ENCODE measurements around the gene ALPG. TPM values are rescaled to one million over a fixed set of nuclear protein-coding genes. Genes with fewer than 3 reads are reported as not detected.

ALPG gene
- total and polyA plus RNA-seq, 10 of the 15 experiments (the other 5 are each of a cell fraction or from before 2014, with no cell fraction given): not detected

DNA sequence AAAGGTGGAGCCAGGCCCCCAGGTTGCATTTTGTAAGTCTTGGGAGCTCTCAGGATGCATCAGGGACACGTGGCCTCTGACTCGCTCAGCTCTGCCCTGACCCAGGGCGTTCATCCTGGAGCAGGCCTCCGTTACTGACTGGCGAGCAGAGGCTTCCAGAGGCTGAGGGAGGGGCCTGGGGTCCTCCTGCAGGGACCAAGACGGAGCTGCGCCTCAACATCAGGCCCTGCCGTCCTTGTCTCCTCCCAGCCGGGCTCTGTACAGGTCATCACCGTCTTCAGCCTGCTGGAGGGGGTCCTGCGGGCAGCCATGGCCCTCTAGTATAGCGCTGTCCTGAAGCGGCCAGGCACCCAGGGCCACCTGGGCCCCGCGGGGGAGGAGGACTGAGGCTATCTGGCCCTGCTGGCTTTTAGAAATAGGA, 38.3 kb upstream of the ALPG start:
- CTCF ChIA-PET: interaction anchor here (1.3 to 1.5 kb wide), 2 partner anchors 68 to 105 kb away, joined by 3 to 7 read pairs; no protein-coding TSS in a partner anchor
- intact Hi-C loops (cut with micrococcal nuclease; ENCODE audit: unreplicated experiment) (no loop called here), in situ Hi-C loops (cut with MboI) (no loop called here)
- Histone ChIP-seq H3K36me3 (ENCODE audit: control insufficient read depth in 2 of 2, insufficient read depth in 2 of 2, low read length in 1 of 2) (no peaks in the 10 kb centered on the region), H3K9me3 (replicated peaks; ENCODE audit: control insufficient read depth, insufficient read depth, low read length) (no peaks in the 10 kb centered on the region), H3K79me2 (ENCODE audit: control insufficient read depth, insufficient read depth, low read length) (no peaks in the 10 kb centered on the region), H2AFZ (ENCODE audit: control insufficient read depth, low read depth, low read length) (no peak overlapping the region), H3K9ac (ENCODE audit: control insufficient read depth, insufficient read depth, low read length) (no peak overlapping the region), H3K27ac (ENCODE audit: control insufficient read depth, insufficient read depth) (no peak overlapping the region), H4K20me1 (ENCODE audit: control insufficient read depth, insufficient read depth) (no peaks in the 10 kb centered on the region), H3K4me2 (ENCODE audit: control insufficient read depth, insufficient read depth) (no peak overlapping the region), H3K4me3 (no peak overlapping the region), H3K27me3 (replicated peaks in 1 of 2; ENCODE audit: control insufficient read depth in 2 of 2, insufficient read depth in 2 of 2, low read length in 1 of 2) (no peaks in the 10 kb centered on the region), H3K4me1 (ENCODE audit: control insufficient read depth, insufficient read depth, low read length) (peaks cover 9% of the 10 kb centered on the region)
- 46% methylated on average over 15 of the region's 15 CpGs for WGBS (ENCODE audit: insufficient coverage, insufficient replicate concordance, low lambda C conversion rate, missing lambda C conversion rate)
- no peak for TF ChIP-seq TCF7 (IDR thresholded peaks at IDR 0.05; ENCODE audit: borderline replicate concordance)
- no peak for TF ChIP-seq ZNF24 (IDR thresholded peaks at IDR 0.05)
- TF ChIP-seq, protein P1, sequence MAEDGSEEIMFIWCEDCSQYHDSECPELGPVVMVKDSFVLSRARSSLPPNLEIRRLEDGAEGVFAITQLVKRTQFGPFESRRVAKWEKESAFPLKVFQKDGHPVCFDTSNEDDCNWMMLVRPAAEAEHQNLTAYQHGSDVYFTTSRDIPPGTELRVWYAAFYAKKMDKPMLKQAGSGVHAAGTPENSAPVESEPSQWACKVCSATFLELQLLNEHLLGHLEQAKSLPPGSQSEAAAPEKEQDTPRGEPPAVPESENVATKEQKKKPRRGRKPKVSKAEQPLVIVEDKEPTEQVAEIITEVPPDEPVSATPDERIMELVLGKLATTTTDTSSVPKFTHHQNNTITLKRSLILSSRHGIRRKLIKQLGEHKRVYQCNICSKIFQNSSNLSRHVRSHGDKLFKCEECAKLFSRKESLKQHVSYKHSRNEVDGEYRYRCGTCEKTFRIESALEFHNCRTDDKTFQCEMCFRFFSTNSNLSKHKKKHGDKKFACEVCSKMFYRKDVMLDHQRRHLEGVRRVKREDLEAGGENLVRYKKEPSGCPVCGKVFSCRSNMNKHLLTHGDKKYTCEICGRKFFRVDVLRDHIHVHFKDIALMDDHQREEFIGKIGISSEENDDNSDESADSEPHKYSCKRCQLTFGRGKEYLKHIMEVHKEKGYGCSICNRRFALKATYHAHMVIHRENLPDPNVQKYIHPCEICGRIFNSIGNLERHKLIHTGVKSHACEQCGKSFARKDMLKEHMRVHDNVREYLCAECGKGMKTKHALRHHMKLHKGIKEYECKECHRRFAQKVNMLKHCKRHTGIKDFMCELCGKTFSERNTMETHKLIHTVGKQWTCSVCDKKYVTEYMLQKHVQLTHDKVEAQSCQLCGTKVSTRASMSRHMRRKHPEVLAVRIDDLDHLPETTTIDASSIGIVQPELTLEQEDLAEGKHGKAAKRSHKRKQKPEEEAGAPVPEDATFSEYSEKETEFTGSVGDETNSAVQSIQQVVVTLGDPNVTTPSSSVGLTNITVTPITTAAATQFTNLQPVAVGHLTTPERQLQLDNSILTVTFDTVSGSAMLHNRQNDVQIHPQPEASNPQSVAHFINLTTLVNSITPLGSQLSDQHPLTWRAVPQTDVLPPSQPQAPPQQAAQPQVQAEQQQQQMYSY (CRISPR knock-in tag; IDR thresholded peaks at IDR 0.05): no peak
- no peak for TF ChIP-seq IKZF2 (IDR thresholded peaks at IDR 0.05)
- TF ChIP-seq, protein P2, sequence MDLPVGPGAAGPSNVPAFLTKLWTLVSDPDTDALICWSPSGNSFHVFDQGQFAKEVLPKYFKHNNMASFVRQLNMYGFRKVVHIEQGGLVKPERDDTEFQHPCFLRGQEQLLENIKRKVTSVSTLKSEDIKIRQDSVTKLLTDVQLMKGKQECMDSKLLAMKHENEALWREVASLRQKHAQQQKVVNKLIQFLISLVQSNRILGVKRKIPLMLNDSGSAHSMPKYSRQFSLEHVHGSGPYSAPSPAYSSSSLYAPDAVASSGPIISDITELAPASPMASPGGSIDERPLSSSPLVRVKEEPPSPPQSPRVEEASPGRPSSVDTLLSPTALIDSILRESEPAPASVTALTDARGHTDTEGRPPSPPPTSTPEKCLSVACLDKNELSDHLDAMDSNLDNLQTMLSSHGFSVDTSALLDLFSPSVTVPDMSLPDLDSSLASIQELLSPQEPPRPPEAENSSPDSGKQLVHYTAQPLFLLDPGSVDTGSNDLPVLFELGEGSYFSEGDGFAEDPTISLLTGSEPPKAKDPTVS (IDR thresholded peaks at IDR 0.05; ENCODE audit: low read depth, low read length): no peak
- TF ChIP-seq MTA2 (IDR thresholded peaks at IDR 0.05; ENCODE audit: low read depth): no peak
- TF ChIP-seq KDM1A (IDR thresholded peaks at IDR 0.05; ENCODE audit: borderline replicate concordance): no peak
- TF ChIP-seq, protein P3, sequence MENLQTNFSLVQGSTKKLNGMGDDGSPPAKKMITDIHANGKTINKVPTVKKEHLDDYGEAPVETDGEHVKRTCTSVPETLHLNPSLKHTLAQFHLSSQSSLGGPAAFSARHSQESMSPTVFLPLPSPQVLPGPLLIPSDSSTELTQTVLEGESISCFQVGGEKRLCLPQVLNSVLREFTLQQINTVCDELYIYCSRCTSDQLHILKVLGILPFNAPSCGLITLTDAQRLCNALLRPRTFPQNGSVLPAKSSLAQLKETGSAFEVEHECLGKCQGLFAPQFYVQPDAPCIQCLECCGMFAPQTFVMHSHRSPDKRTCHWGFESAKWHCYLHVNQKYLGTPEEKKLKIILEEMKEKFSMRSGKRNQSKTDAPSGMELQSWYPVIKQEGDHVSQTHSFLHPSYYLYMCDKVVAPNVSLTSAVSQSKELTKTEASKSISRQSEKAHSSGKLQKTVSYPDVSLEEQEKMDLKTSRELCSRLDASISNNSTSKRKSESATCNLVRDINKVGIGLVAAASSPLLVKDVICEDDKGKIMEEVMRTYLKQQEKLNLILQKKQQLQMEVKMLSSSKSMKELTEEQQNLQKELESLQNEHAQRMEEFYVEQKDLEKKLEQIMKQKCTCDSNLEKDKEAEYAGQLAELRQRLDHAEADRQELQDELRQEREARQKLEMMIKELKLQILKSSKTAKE (IDR thresholded peaks at IDR 0.05; ENCODE audit: low read depth, poor library complexity, severe bottlenecking): no peak
- no peak for TF ChIP-seq SREBF1 (IDR thresholded peaks at IDR 0.05; ENCODE audit: low read length)
- TF ChIP-seq RAD21 (IDR thresholded peaks at IDR 0.05; ENCODE audit: insufficient read depth, low read depth, low read length): no peak
- DNase-seq (ENCODE audit: low read depth, low spot score) (no peak), ATAC-seq (no peak), FAIRE-seq (no peak)
- RAD21 ChIA-PET (ENCODE audit: unreplicated experiment): no interaction called here
- SMC1A ChIA-PET (ENCODE audit: uncharacterized antibody, unreplicated experiment): no interaction called here
- no TSS peak for BruUV-seq (replicated peaks)
- POLR2A ChIA-PET: no interaction called here

Measured in GM12878 (cell line).